SH-SY5Y (cell line): ENCODE measurements around the gene AMER2.

ENCODE experiments used
- GATA2 ChIP-seq: IDR thresholded peaks from 2 replicates; pipeline ENCODE4 v1.6.1; 2011; ENCODE audit warnings: mild to moderate bottlenecking, low read depth, low read length
- GATA3 ChIP-seq: IDR thresholded peaks from 2 replicates; pipeline ENCODE4 v1.6.1; 2011; ENCODE audit warnings: low read depth, mild to moderate bottlenecking, low read length, moderate library complexity

DNA sequence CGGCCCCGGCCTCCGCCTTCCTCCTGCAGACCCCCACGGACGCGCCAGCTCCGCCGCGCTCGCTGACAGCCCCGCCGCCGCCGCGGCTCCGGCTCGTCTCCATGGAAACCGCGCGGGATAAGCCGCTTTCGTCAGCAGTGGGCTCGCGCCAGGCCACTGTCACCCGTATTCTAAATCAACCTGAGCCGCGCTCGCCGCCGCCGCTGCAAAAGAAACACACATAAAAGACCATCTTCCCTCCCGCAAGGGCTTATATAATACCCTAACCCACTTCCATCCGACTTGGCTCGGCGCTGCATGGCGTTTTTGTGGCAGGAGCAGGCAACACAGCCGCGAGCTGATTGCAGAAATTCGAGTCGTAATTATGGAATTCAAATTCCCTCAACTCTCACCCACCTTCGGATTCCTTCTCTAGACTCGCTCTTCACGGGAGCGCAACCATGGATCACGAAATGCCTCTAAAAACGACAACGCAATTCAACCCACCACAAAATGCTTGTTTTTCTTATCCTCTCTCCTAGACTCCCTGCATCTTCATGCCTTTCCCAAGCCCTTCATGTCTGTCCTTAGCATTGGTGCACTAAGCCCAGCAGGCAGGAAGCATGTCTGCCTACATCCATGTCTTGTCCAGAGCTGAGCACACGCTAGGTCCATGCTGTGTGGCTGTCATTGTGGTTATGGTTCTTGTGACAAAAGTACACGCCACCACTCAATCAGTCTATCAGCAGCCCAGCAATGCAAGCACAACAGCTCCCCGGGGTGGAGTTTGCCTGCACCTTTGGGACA lies at the start of gene AMER2:
- TF ChIP-seq GATA2, result no peak
- TF ChIP-seq GATA3, result no peak
